H9 (cell line): ENCODE data around the gene ARHGAP24. TPM values are rescaled to one million over a fixed set of nuclear protein-coding genes. Genes with fewer than 3 reads are reported as not detected.

ENCODE experiments used
- DNase-seq: peaks from one replicate; pipeline ENCODE4 v3.0.0-alpha.2; 2017
- H2AFZ ChIP-seq: one replicate; pipeline ENCODE4 v1.6.1; 2013; ENCODE audit warnings: mild to moderate bottlenecking, low read length, control low read depth, moderate library complexity
- H2AK5ac ChIP-seq: 2 replicates; pipeline ENCODE4 v1.6.1; 2013; ENCODE audit warnings: low read length, control low read depth, mixed read lengths; ENCODE audit not compliant: insufficient read length
- H2BK120ac ChIP-seq: one replicate; pipeline ENCODE4 v1.6.1; 2013; ENCODE audit warnings: low read depth, mild to moderate bottlenecking, low read length, control low read depth, inconsistent platforms; ENCODE audit not compliant: poor library complexity, severe bottlenecking
- H2BK12ac ChIP-seq: 2 replicates; pipeline ENCODE4 v1.6.1; 2013; ENCODE audit warnings: low read length, control low read depth, mixed read lengths, low read depth; ENCODE audit not compliant: insufficient read length
- H2BK15ac ChIP-seq: 2 replicates; pipeline ENCODE4 v1.6.1; 2013; ENCODE audit warnings: low read depth, low read length, control low read depth
- H2BK20ac ChIP-seq: one replicate; pipeline ENCODE4 v1.6.1; 2013; ENCODE audit warnings: low read depth, mild to moderate bottlenecking, low read length, control low read depth, inconsistent platforms; ENCODE audit not compliant: poor library complexity, severe bottlenecking
- H2BK5ac ChIP-seq: 2 replicates; pipeline ENCODE4 v1.6.1; 2013; ENCODE audit warnings: low read length, control low read depth, mixed read lengths; ENCODE audit not compliant: insufficient read length
- H3K14ac ChIP-seq: 2 replicates; pipeline ENCODE4 v1.6.1; 2013; ENCODE audit warnings: low read length, control low read depth; ENCODE audit not compliant: insufficient read depth
- H3K18ac ChIP-seq: 2 replicates; pipeline ENCODE4 v1.6.1; 2013; ENCODE audit warnings: low read depth, mild to moderate bottlenecking, mixed read lengths, low read length, control low read depth; ENCODE audit not compliant: insufficient read length
- H3K23ac ChIP-seq: 2 replicates; pipeline ENCODE4 v1.6.1; 2013; ENCODE audit warnings: low read length, control low read depth, mixed read lengths, low read depth; ENCODE audit not compliant: insufficient read length
- H3K23me2 ChIP-seq: 2 replicates; pipeline ENCODE4 v1.6.1; 2013; ENCODE audit warnings: low read depth, mild to moderate bottlenecking, mixed read lengths, low read length, control low read depth; ENCODE audit not compliant: insufficient read length, poor library complexity, severe bottlenecking
- H3K27ac ChIP-seq: 2 replicates; pipeline ENCODE4 v1.5.1; 2013; ENCODE audit warnings: low read length, control low read depth, mixed read lengths, low read depth; ENCODE audit not compliant: insufficient read length
- H3K27me3 ChIP-seq: 2 replicates; pipeline ENCODE4 v1.6.1; 2013; ENCODE audit warnings: low read length, control low read depth, inconsistent platforms; ENCODE audit not compliant: insufficient read depth
- H3K4ac ChIP-seq: 2 replicates; pipeline ENCODE4 v1.6.1; 2013; ENCODE audit warnings: low read depth, mild to moderate bottlenecking, control low read depth, inconsistent platforms, low read length, moderate library complexity
- H3K4me1 ChIP-seq: 2 replicates; pipeline ENCODE4 v1.6.1; 2013; ENCODE audit warnings: low read length, control low read depth, inconsistent platforms; ENCODE audit not compliant: insufficient read depth
- H3K4me2 ChIP-seq: 2 replicates; pipeline ENCODE4 v1.6.1; 2013; ENCODE audit warnings: low read length, control low read depth, mixed read lengths; ENCODE audit not compliant: insufficient read length, insufficient read depth
- H3K56ac ChIP-seq: 2 replicates; pipeline ENCODE4 v1.6.1; 2013; ENCODE audit warnings: low read depth, mild to moderate bottlenecking, mixed read lengths, low read length, control low read depth; ENCODE audit not compliant: insufficient read length
- H3K79me1 ChIP-seq: 2 replicates; pipeline ENCODE4 v1.6.1; 2013; ENCODE audit warnings: low read depth, mild to moderate bottlenecking, moderate library complexity, low read length, control low read depth, inconsistent platforms; ENCODE audit not compliant: insufficient read depth, poor library complexity, severe bottlenecking
- H3K79me2 ChIP-seq: 2 replicates; pipeline ENCODE4 v1.6.1; 2013; ENCODE audit warnings: low read length, control low read depth, inconsistent platforms; ENCODE audit not compliant: insufficient read depth
- H3K9ac ChIP-seq: 2 replicates; pipeline ENCODE4 v1.6.1; 2013; ENCODE audit warnings: low read length, control low read depth, mixed read lengths; ENCODE audit not compliant: insufficient read length; ENCODE audit errors: extremely low read depth
- H3K9me3 ChIP-seq: one replicate; pipeline ENCODE4 v1.6.1; 2013; ENCODE audit warnings: low read depth, low read length, inconsistent platforms; ENCODE audit not compliant: control insufficient read depth
- H3T11ph ChIP-seq: one replicate; pipeline ENCODE4 v1.6.1; 2013; ENCODE audit warnings: mild to moderate bottlenecking, low read length, control low read depth, inconsistent platforms
- H4K20me1 ChIP-seq: one replicate; pipeline ENCODE4 v1.6.1; 2013; ENCODE audit not compliant: control insufficient read depth, insufficient read length, insufficient read depth
- H4K5ac ChIP-seq: 2 replicates; pipeline ENCODE4 v1.6.1; 2013; ENCODE audit warnings: low read depth, mild to moderate bottlenecking, mixed read lengths, low read length, control low read depth; ENCODE audit not compliant: insufficient read length
- H4K8ac ChIP-seq: replicated peaks from 2 replicates; pipeline ENCODE4 v1.6.1; 2013; ENCODE audit warnings: low read length, control low read depth, mixed read lengths, low read depth; ENCODE audit not compliant: insufficient read length
- H4K91ac ChIP-seq: 2 replicates; pipeline ENCODE4 v1.6.1; 2013; ENCODE audit warnings: low read depth, mild to moderate bottlenecking, moderate library complexity, mixed read lengths, low read length, control low read depth; ENCODE audit not compliant: insufficient read length
- H3K27ac Mint-ChIP-seq, 3 experiments: 2 replicates in 2 of 3; 3 replicates in 1 of 3; pipeline ENCODE4 v1.8.0; 2020 to 2021; ENCODE audit warnings: mixed read lengths in 3 of 3, mild to moderate bottlenecking in 1 of 3, moderate library complexity in 1 of 3
- H3K27me3 Mint-ChIP-seq: 2 replicates; pipeline ENCODE4 v1.8.0; 2021; ENCODE audit warnings: low read depth, mild to moderate bottlenecking, moderate library complexity, mixed read lengths
- H3K36me3 Mint-ChIP-seq, 3 experiments: 2 replicates in 2 of 3; 3 replicates in 1 of 3; pipeline ENCODE4 v1.8.0; 2020 to 2021; ENCODE audit warnings: low read depth in 3 of 3, mixed read lengths in 3 of 3; ENCODE audit not compliant: insufficient read depth in 1 of 3
- H3K4me1 Mint-ChIP-seq, 2 experiments: 2 replicates each; pipeline ENCODE4 v1.8.0; 2020; ENCODE audit warnings: mixed read lengths in 2 of 2
- H3K4me3 Mint-ChIP-seq, 2 experiments: 2 replicates in 1 of 2; 3 replicates in 1 of 2; pipeline ENCODE4 v1.8.0; 2020 to 2021; ENCODE audit warnings: mild to moderate bottlenecking in 2 of 2, mixed read lengths in 2 of 2, moderate library complexity in 1 of 2
- H3K9me3 Mint-ChIP-seq, 2 experiments: 2 replicates in 1 of 2; 3 replicates in 1 of 2; pipeline ENCODE4 v1.8.0; 2020; ENCODE audit warnings: mild to moderate bottlenecking in 2 of 2, mixed read lengths in 2 of 2, moderate library complexity in 1 of 2
- total RNA-seq: library from RNA; stranded (reverse); gene quantifications from 2 replicates; pipeline ENCODE4 v1.2.1, GENCODE V29; 2021
- TF ChIP-seq, protein P1 (sequence below): fragments of 200-600 bp; sonication (generic); conservative IDR thresholded peaks from 3 replicates; pipeline ENCODE4 v1.8.0; 2021; ENCODE audit warnings: antibody characterized with exemption, mild to moderate bottlenecking

Gene ARHGAP24
- total RNA-seq, 1 experiment from 2014 or later = 0.37 TPM

DNA sequence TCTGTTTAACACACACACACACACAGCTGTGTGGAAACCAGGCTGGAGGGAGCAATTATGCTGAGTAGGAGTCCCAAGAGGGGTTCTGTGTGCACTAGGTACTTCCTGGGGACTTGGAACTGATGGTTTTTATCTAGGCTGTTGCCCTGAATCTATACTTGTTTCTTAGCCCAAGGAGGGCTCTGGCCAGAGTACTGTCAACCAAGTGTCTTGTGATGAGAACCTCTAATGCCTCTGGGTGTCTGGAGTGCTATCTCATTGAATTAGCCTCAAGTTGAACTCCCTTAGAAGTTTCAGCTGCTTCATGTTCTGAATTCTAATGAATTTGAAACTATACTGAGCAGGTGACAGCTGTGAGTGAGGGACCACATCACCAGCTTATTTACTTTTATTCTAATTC lies 16.6 kb downstream of the ARHGAP24 start:
- H3K9me3 Mint-ChIP-seq = no peaks in the 10 kb centered on the region; a peak in 1 of 5 replicates
- Histone ChIP-seq H2AFZ (no peak overlapping the region), H2BK15ac (no peak overlapping the region), H3K9me3 (no peaks in the 10 kb centered on the region), H4K20me1 (no peaks in the 10 kb centered on the region), H2AK5ac (no peak overlapping the region), H4K8ac (no peak overlapping the region), H3K14ac (no peak overlapping the region), H3K4me2 (no peak overlapping the region), H3K56ac (no peak overlapping the region), H4K91ac (no peak overlapping the region), H3K79me1 (no peaks in the 10 kb centered on the region), H3K4ac (no peak overlapping the region), H2BK12ac (no peak overlapping the region), H3K79me2 (no peaks in the 10 kb centered on the region), H4K5ac (no peak overlapping the region), H3K27me3 (no peaks in the 10 kb centered on the region), H2BK120ac (no peak overlapping the region), H2BK20ac (no peak overlapping the region), H3K18ac (no peak overlapping the region), H3K9ac (no peak overlapping the region), H2BK5ac (no peak overlapping the region), H3K4me1 (no peaks in the 10 kb centered on the region; the same call in 1 of the 2 replicates), H3K23me2 (no peaks in the 10 kb centered on the region), H3K27ac (no peak overlapping the region), H3K23ac (no peak overlapping the region), H3T11ph (no peak overlapping the region)
- no peak overlapping the region for H3K27ac Mint-ChIP-seq
- DNase-seq = no peak
- no peak overlapping the region for H3K4me3 Mint-ChIP-seq
- TF ChIP-seq, protein P1, sequence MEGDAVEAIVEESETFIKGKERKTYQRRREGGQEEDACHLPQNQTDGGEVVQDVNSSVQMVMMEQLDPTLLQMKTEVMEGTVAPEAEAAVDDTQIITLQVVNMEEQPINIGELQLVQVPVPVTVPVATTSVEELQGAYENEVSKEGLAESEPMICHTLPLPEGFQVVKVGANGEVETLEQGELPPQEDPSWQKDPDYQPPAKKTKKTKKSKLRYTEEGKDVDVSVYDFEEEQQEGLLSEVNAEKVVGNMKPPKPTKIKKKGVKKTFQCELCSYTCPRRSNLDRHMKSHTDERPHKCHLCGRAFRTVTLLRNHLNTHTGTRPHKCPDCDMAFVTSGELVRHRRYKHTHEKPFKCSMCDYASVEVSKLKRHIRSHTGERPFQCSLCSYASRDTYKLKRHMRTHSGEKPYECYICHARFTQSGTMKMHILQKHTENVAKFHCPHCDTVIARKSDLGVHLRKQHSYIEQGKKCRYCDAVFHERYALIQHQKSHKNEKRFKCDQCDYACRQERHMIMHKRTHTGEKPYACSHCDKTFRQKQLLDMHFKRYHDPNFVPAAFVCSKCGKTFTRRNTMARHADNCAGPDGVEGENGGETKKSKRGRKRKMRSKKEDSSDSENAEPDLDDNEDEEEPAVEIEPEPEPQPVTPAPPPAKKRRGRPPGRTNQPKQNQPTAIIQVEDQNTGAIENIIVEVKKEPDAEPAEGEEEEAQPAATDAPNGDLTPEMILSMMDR = no peak
- H3K4me1 Mint-ChIP-seq = peaks cover 12 to 15% of the 10 kb centered on the region in 2 experiments
- H3K36me3 Mint-ChIP-seq = no peaks in the 10 kb centered on the region
- no peaks in the 10 kb centered on the region for H3K27me3 Mint-ChIP-seq
